Ishikawa (cell line): ENCODE results near the gene STARD3.

ENCODE experiments used
- CEBPB ChIP-seq: IDR thresholded peaks from 2 replicates; pipeline ENCODE4 v1.6.1; 2012
- CREB1 ChIP-seq: IDR thresholded peaks from 2 replicates; pipeline ENCODE4 v1.6.1; 2012; ENCODE audit warnings: low read depth
- EGR1 ChIP-seq: IDR thresholded peaks from 2 replicates; pipeline ENCODE4 v1.6.1; 2012
- FOXM1 ChIP-seq: IDR thresholded peaks from 2 replicates; pipeline ENCODE4 v1.6.1; 2012; ENCODE audit warnings: low read depth, borderline replicate concordance
- MAX ChIP-seq: IDR thresholded peaks from 2 replicates; pipeline ENCODE4 v1.6.1; 2012
- NFIC ChIP-seq: IDR thresholded peaks from 2 replicates; pipeline ENCODE4 v1.6.1; 2012
- RAD21 ChIP-seq: IDR thresholded peaks from 2 replicates; pipeline ENCODE4 v1.6.1; 2012; ENCODE audit warnings: low read depth
- TAF1 ChIP-seq: IDR thresholded peaks from 2 replicates; pipeline ENCODE4 v1.6.1; 2012; ENCODE audit warnings: low read depth, mild to moderate bottlenecking
- TCF12 ChIP-seq: IDR thresholded peaks from 2 replicates; pipeline ENCODE4 v1.6.1; 2012; ENCODE audit warnings: low read depth
- ZBTB7A ChIP-seq: IDR thresholded peaks from 2 replicates; pipeline ENCODE4 v1.6.1; 2012; ENCODE audit warnings: low read depth
- TF ChIP-seq, protein P1 (sequence below): IDR thresholded peaks from 2 replicates; pipeline ENCODE4 v1.6.1; 2012; ENCODE audit warnings: low read depth, mild to moderate bottlenecking
- TF ChIP-seq, protein P2 (sequence below): IDR thresholded peaks from 2 replicates; pipeline ENCODE4 v1.6.1; 2012

GRCh38 chr17:39596543-39597267 lies 40.2 kb upstream of the STARD3 start:
- TF ChIP-seq MAX (no peak), CREB1 (no peak), FOXM1 (no peak), RAD21 (no peak), TCF12 (no peak), CEBPB (no peak), NFIC (no peak), ZBTB7A (no peak), EGR1 (no peak), TAF1 (no peak)
- TF ChIP-seq, protein P1, sequence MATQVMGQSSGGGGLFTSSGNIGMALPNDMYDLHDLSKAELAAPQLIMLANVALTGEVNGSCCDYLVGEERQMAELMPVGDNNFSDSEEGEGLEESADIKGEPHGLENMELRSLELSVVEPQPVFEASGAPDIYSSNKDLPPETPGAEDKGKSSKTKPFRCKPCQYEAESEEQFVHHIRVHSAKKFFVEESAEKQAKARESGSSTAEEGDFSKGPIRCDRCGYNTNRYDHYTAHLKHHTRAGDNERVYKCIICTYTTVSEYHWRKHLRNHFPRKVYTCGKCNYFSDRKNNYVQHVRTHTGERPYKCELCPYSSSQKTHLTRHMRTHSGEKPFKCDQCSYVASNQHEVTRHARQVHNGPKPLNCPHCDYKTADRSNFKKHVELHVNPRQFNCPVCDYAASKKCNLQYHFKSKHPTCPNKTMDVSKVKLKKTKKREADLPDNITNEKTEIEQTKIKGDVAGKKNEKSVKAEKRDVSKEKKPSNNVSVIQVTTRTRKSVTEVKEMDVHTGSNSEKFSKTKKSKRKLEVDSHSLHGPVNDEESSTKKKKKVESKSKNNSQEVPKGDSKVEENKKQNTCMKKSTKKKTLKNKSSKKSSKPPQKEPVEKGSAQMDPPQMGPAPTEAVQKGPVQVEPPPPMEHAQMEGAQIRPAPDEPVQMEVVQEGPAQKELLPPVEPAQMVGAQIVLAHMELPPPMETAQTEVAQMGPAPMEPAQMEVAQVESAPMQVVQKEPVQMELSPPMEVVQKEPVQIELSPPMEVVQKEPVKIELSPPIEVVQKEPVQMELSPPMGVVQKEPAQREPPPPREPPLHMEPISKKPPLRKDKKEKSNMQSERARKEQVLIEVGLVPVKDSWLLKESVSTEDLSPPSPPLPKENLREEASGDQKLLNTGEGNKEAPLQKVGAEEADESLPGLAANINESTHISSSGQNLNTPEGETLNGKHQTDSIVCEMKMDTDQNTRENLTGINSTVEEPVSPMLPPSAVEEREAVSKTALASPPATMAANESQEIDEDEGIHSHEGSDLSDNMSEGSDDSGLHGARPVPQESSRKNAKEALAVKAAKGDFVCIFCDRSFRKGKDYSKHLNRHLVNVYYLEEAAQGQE, result no peak
- TF ChIP-seq, protein P2, sequence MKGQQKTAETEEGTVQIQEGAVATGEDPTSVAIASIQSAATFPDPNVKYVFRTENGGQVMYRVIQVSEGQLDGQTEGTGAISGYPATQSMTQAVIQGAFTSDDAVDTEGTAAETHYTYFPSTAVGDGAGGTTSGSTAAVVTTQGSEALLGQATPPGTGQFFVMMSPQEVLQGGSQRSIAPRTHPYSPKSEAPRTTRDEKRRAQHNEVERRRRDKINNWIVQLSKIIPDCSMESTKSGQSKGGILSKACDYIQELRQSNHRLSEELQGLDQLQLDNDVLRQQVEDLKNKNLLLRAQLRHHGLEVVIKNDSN, result no peak
